HG02678 (cell line): ENCODE data around the gene TMEM63C.

ENCODE experiments used
- ATAC-seq: cut with Tn5 transposase; IDR thresholded peaks from one replicate; pipeline ENCODE4 v1.9.1; 2021; ENCODE audit warnings: mild to moderate bottlenecking, moderate library complexity; ENCODE audit not compliant: unreplicated experiment

The TMEM63C gene

DNA sequence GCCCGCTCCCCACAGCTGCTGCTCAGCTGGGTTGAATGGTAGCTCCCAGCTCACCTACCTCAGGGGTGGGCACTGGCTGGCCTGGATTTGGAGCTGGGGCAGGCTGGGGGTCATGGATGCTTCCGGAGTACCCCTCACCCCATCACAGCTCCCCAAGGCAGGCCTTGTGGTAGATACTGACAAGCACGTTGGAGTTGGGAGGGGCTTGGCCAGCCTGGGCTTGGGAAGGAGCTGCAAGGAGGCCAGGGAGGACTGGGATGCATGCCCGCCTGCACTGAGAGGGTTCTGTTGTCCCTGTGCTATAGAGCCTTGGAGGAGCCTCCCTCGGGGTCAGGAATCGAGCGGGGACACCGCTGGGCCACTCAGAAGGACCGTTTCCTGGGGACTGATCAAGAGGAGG is 14.2 kb downstream of the TMEM63C start:
- no peak for ATAC-seq

DNA sequence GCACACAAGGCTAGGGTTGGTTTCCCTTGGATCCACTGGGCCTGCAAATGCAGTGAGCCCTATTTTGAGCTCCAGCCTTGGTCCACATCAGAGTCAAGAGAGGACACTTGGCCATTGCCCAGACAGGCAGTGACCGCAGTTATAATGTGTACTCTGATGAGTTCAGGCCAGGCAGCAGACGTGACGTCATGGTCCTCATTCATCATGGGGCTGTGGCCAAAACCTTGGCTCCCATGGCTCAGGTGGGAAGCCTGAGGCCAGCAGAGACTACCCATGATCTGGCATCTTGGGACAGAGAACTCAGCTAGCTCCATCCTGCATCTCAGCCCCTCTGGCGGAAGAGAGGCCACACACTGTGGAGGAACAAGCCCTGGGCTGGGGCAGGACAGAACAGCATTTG is 16.4 kb downstream of the TMEM63C start:
- ATAC-seq: no peak

DNA sequence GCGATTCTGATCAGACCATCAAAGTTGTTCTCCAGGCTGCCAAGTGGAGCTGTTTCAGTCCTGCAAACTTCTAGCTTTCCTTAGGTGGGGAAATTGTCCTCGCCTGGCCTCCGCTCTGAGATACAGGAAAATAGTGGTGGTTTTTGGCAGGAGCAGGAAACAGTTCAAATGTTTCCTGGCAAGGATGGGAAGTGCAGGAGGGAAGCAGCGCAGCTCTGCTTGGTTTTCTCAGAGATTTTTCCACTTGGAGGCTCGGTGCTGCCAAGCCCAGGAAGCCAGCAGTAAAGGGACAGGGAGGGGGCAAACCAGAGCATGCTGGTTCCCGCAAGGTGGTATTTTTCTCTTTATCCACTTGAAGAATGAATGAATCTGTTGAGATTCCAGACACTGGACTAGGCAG is 17.0 kb downstream of the TMEM63C start:
- ATAC-seq: no peak

DNA sequence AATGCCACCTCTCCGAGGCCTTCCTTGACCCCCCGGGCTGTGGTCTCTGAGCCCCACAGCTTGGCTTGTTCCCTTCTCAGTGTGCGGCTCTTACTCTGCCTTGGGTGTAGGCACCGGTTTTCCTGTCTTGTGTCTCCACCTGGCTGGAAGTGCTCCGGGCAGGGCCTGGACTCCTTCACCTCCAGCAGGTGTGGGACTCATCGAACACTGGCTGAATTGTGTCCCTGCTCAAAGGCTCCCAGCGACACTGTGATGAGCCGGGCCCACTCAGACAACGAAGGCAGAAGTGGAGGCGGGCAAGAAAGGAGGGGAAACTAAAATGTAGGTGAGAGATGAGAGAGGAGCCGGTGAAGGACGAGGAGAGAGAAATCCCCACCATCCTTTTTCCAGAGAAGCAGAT is 18.0 kb downstream of the TMEM63C start:
- no peak for ATAC-seq

DNA sequence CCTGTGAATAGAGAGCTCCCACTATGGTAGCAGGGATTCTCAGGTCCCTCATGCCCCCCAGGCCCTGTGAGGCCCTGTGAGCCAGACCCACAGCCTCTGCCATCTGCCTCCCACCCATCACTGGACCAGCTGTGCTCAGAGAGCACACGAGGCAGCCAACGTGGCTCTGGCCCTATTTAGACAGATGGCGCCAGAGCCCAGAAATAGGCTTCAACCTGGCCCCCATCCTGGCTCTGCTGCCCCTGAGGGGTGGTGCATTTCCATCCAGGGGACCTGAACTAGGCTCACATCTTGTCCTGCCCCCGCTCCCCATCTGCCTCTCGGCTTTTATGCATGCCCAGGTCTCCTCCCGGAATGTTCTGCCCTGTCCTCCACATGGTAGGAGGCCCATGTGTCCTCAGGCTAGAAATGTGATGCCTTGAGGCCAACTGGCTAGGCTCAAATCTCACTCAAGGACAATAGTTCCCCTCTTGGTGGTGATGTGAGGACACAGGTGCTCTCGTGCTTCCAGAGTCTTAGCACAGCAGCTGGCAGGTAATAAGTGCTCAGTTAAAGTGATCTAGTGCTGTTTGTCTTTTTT is 18.9 kb downstream of the TMEM63C start:
- ATAC-seq: no peak

DNA sequence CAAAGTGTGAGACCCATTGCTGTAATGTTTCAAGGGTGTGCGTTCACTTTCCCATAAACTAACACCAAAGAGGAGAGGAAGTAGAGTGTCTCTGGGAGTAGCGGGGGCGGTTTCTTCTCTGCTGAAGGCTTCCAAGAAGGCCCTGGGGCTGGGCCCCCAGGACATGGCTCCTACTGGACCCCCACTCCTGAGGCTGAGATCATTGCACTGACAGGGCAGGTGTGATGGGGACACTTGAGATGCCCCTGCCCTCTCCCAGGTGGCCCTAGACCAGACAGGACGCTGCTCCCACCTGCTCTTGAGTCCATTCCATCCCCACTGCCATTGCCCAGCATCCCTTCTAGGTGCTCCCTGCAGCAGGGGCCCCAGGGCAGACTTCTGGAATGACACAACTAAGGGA is 20.1 kb downstream of the TMEM63C start:
- ATAC-seq: no peak

DNA sequence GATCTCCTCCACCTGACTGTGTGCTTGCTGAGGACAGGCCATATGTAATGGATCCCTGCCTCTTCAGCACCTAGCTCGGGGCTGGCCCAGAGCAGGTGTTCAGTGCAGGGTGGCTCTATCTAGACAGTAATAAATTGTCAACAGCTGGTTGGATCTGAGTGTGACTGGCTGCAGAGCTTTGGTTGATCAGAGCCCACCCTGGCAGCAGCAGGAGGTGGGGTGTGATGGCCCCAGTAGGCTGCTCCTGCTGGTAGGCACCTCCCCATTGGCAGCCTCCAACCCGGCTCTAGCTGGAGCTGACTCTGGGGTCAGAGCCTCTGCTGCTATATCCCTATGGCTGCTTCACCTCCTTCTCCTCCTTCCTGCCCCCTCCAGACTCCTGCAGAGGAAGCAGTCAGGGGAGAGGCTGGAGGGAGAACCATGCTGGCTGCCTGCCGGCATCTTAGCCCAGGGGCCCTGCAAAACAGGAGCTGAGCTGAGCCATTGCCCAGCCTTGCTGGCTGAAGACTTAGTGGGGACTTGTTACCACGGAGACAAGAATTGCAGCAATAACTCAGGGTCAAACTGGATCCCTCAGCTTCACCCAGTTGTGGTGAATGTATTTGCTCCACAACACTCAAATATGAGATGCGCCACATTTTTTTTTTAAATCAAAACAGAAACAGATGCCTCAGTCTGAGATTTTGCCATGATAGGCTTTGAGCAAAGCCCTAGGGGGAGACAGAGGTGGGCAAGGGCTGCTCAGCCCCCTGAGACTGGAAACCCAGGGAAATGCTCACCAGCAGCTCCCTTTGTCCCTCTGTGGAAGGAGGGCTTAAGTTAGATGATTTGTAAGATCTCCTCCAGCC is 22.2 kb downstream of the TMEM63C start:
- ATAC-seq: no peak

DNA sequence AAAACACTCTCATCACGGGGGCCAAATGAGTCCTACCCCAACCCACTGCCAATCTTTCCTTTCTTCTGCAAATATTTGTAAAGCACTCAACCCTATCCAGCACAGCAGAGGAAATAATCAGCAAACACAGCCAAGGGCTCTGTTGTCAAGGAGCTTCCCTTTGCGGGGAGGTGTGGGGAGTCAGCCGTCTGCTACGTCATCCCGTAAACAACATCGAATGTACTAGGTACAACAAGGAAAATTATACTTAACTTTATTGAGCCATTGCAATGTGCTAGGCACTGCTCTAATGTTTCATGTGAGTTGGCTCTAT is 22.8 kb downstream of the TMEM63C start:
- no peak for ATAC-seq

DNA sequence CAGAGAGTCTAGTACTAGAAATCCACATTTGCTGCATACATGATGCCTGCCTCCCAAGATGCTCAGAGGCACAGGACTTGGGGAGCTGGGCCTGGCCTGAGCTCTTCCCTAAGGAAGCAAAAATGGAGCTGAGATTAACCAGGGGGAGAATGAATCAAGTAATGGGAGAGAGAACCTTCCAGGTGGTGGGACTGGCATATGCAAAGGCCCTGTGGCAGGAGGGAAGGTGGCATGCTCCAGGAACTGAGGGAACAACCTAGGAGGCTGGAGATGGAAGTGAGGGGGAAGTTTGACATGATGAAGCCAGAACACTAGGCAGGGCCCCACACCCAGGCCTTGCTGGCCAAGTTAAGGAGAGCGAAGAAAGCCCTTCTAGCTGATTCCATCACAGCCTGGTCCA is 23.3 kb downstream of the TMEM63C start:
- no peak for ATAC-seq

DNA sequence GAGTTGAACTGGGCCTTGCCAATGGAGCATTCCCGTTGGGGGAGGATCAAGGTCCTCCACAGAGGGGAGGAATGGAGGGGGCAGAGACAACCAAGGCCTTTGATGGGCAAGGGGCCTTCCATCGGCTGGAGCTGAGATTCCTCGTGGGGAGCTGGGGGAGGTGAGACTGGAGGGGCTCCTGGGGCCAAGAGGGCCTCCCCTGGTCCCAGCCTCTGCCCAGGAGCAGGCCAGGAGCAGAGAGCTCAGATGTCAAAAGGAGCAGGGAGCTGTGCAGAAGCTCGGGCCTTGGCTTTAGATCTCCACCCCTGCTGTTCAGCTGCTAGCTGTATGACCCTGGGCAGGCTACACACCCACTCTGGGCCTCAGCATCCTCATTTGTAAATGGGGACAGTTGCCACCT is 24.0 kb downstream of the TMEM63C start:
- ATAC-seq: no peak

DNA sequence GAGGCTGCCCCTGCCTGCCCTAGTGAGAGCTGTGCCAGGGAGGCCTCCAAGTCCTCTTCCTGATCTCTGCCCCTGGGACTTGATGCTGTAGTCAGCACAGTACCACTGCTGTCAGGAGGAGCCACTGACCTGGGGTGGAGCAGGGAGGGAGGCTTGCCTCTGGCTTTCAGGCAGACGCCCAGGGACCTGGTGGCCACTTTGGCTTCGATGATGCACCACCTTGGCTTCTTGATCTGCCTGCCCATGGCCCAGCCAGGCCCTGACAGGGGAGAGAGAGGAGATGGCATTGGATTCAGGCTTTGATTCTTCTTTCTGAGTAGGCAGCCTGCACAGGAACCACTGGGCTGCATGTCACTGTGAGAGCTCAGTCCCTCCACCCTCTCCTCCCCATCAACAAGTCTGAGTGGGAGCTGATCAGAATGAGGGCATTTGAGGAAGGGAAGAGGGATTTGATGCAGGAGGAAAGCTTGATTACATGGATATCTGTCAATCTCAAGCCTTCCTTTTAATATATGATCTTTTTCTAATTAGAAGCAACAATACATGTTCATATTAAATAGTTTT is 24.7 kb downstream of the TMEM63C start:
- no peak for ATAC-seq

DNA sequence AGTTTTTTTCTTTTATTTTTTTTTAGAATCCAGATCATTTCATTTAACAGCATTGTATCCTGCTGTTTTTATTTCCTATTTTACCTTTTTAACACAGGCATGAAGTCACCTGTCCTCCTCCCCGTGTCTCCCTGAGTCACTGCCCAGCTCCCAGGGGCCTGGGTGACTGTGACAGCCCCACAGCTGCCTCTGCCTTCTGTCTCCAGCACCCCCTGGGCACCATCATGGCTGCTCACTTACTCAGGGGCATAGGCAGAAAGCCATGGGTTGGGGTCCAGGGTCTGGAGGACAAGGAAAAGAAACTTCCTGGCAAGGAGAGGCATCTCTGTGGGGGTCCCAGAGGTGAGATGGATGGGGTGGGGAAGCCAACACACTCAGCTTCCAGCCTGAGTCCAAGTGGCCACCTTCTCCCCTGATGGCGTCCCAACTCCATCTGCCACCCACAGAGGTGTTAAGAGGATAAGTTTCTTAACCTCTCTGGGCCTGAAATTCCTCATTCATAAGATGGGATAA is 25.3 kb downstream of the TMEM63C start:
- ATAC-seq: no peak

DNA sequence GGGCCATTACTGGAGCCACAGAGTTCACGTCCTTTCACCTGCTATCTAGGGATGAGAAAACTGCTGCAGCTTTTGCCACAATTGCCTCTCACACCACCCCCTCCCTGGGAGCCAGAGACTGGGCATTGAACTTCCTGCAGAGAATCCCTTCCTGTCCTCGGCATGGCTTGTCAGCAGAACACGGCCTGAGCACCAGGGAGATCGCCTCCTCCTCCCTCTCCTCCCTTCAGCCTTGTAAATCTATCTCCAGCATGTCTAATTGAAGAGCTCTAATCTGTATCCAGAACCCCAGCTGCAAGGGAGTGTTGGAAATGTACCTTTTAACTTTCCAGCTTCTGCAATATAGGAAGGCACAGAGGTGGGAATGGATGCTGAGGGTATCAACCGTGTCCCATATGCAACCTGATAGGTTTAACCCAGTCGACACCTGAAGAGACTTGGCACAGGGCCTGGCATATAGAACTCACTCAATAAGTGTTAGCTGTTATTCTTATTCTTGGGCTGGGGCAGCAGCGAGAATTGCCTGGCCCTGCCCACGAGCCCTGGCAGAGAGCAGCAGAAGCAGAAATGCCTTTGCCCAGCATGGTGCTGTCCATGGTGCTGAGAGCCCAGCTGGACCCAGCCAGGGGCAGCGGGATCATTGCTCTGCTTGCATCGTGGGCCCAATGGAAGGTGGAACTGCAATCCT is 26.8 kb downstream of the TMEM63C start:
- no peak for ATAC-seq

DNA sequence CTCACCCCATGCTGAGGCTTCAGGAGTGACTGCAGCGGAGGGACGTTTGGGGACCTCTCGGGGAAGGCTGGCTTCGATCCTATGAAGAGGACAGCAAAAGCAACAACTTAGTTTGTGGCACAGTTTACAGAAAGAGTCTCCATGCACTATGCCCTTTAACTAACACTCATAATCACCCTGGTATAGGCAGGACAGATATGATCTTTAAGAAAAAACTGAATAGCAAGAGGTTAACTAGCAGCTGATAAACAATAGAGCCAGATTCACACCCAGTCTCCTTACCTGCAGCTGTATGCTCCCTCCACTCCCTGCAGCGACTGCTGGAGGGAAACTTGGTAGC is 27.4 kb downstream of the TMEM63C start:
- ATAC-seq: no peak

DNA sequence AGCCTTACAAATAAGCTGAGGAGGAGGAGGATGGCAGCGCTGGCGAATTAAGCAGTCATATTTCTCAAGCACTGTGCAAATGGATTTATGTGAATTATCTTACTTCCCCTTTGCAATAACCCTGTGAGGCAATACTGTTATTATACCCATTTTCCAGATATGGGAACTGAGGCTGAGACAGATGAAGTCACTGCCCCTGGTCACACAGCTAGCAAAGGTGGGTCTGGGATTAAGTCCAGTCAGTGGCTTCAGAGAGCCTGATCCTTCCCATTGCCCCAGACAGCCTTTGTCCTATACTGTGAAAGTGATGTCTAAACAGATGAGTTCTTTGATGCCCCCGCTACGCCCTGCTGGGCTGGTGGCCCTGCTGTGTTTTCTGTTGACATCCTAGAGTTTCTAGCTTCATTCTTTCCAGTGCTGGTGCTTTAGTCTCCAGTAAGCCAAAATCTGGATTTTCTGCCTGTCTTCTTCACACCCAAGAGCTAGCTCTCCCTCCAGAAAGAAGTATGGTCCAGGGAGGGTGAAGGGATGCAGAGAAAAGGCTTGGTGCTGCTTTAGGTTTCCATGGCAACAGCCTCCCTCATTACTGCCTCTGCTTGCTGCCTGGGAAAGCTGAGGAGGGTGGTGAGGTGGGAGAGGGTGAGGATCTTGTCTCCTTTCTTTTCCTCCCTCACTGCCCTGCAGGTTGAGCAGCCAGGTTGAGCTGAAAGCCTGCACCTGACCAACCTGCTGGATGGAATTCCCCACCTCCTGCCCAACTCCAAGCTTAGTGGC is 30.7 kb downstream of the TMEM63C start:
- no peak for ATAC-seq

DNA sequence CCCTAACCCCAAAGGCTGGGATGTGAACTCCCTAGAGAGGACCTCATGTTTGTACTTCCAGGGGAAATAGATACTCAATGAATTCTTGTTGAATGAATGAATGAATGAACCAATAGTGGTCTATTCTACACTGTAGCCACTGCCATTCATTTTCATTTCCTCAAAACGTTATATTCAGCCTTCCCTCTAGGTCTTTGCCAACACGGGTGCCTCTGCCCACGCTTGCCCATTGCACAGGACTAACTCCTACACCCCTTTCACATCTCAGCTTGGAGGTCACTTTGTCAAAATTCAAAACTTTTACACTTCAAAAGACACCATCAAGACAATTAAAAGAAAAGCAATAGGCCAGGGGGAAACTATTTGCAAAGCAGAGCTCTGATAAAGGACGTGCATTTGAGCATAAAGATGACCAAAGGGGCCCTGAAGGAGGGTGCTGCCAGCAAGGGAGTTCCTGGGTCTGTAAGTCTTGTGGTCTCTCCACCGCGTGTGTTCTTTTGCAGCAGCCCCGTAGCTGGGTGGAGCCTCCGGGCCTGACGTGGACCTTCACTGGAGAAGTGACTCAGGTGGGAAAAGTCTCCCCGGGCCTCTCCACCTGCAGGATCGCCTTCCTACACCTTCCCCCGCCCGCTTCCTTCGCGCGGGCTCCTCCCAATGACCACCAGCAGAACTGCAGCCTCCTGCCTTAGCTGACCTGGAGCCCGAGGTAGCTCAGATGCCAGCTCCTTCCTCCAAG is 31.5 kb downstream of the TMEM63C start:
- peak; percentile 83 for ATAC-seq

DNA sequence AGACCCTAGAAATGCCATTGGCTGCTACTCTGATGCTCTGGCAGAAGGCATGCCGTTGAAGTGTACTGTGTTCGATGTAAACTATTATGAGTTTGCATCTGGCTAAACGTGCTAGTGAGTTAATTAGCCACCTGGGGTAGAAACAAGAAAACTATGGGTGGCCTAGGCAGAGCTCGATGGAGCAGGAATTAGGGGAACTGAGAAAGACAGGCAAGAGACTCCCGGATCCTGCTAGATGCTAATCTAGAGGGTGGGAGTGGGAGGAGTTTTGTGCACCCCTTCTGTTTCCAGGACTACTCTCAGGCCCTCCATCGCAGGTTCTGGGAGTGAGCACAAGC is 32.0 kb downstream of the TMEM63C start:
- ATAC-seq: no peak

DNA sequence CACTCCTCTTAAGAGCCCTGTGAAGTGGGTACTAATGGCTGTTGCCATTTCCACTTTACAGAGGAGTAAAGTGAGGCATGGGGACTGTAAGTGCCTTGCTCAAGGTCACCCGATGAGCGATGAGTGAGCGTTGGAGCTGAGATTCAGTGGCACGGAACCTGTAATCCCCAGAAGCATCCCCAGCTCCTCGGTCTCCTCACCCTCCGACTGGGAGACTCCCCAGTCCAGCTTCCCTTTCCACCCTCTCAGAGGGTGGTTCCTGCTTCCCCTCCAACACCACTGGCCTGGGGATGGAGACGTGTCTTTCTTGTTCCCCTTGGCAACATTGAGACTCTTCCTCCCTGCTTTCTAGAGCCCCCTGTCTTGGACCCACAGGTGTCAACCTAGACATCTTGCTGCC is 32.6 kb downstream of the TMEM63C start:
- no peak for ATAC-seq

DNA sequence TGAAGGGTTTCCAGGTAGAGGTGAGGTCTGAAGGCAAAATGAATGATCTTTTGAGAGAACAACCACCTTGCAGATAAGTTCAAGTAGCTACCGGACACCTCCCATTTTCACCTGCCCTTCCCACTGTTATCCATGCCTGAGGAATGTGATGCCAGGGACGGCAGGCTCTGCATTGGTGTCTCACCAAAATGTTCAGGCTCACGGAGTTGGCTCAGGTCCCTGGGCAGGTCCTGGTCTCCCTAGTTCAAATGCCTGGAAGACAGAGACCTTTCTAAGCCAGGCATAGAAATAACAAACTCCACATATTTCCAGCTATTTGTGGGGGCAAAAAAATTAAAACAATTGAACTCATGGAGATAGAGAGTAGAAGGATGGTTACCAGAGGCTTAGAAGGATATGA is 36.0 kb downstream of the TMEM63C start:
- ATAC-seq: no peak

DNA sequence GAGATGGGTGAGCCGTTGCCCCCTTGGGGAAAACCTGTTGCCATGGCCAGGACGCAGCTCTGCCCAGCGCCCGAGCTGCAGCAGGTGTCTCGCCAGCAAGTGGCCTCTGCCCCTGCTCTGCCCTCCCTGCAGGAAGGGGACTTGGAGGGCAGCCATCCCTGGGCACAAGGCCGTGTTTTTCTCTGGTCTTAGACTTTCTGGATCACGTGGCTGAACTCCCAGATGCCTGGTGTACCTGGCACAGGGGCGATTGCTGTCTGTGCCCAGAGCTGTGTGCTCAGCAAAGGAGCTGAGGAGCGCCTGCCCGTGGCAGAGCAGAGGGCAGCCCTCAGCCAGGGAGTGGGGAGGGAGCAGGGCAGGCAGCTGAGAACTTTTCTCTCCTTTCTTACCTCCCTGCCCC is 38.0 kb downstream of the TMEM63C start:
- ATAC-seq: no peak
